HepG2 (cell line): ENCODE measurements around the gene TNNT1. TPM values are rescaled to one million over a fixed set of nuclear protein-coding genes. Genes with fewer than 3 reads are reported as not detected.
A peak's percentile ranks its signal among the peaks of the same experiment; 100 is the strongest.

Experiments used
- ATAC-seq: fragments of 200-7000 bp; cut with Tn5 transposase; 3 replicates; pipeline ENCODE4 v1.9.1; 2020; ENCODE audit warnings: mild to moderate bottlenecking, moderate library complexity
- Bru-seq: library from RNA; stranded (reverse); fragments of 400-500 nt; gene quantifications from one replicate; lab custom pipeline; 2021; lab: Mats Ljungman, UMichigan
- BruChase-seq, 2 experiments: library from RNA; stranded (reverse); fragments of 400-500 nt; gene quantifications; one replicate each; lab custom pipeline; 2021; lab: Mats Ljungman, UMichigan
- BruUV-seq: library from RNA; stranded (reverse); fragments of 400-500 nt; replicated peaks from 2 replicates; lab custom pipeline; 2021; lab: Mats Ljungman, UMichigan
- CTCF ChIA-PET: fragments of 300-600 bp; formaldehyde crosslinking; extraction: SDS; loops from one replicate; lab custom pipeline; 2021; ENCODE audit warnings: low total read pairs, inconsistent platforms, low intra/inter-chr PET ratio; lab: Yijun Ruan, JAX
- POLR2A ChIA-PET: fragments of 350-600 bp; sonication (Branson Sonifier 250); formaldehyde crosslinking; loops from one replicate; lab custom pipeline; 2020; ENCODE audit warnings: antibody characterized with exemption, inconsistent platforms; lab: Yijun Ruan, JAX
- DNase-seq: peaks from one replicate; pipeline ENCODE4 v3.0.0-alpha.2; 2015; ENCODE audit warnings: low spot score
- FAIRE-seq: peaks from 3 replicates; lab custom pipeline; 2011; peaks lifted over from hg19 to GRCh38; lab: Jason Lieb, UNC
- H2AFZ ChIP-seq: one replicate; pipeline ENCODE4 v1.6.1; 2011; ENCODE audit warnings: low read length, inconsistent platforms
- H3K27ac ChIP-seq: fragments of 300-600 bp; 3 replicates; pipeline ENCODE4 v1.8.0; 2011; ENCODE audit warnings: mixed run types, mild to moderate bottlenecking, mixed read lengths, low read length, inconsistent platforms; ENCODE audit not compliant: insufficient read depth; ENCODE audit errors: extremely low read length
- H3K27me3 ChIP-seq, 2 experiments: fragments of 200-600 bp in 1 of 2; 2 replicates in 1 of 2; 3 replicates in 1 of 2; pipeline versions ENCODE4 v1.6.0 to v1.8.0; 2011; ENCODE audit warnings: low read length in 2 of 2, mild to moderate bottlenecking in 2 of 2, moderate library complexity in 2 of 2, inconsistent platforms in 1 of 2; ENCODE audit not compliant: insufficient read depth in 2 of 2, control insufficient read depth in 1 of 2
- H3K36me3 ChIP-seq, 2 experiments: fragments of 200-600 bp in 1 of 2; replicated peaks in 1 of 2; 2 replicates in 1 of 2; 3 replicates in 1 of 2; pipeline versions ENCODE4 v1.5.1 to v1.8.0; 2011; ENCODE audit warnings: low read length in 2 of 2, inconsistent platforms in 1 of 2; ENCODE audit not compliant: insufficient read depth in 2 of 2, control insufficient read depth in 1 of 2
- H3K4me1 ChIP-seq: 2 replicates; pipeline ENCODE4 v1.5.1; 2012; ENCODE audit warnings: low read length, inconsistent platforms; ENCODE audit not compliant: insufficient read depth
- H3K4me2 ChIP-seq: 2 replicates; pipeline ENCODE4 v1.6.0; 2011; ENCODE audit warnings: low read depth, low read length, inconsistent platforms
- H3K4me3 ChIP-seq, 3 experiments: fragments of 200-600 bp in 1 of 3; sonication (generic), shearing (Covaris generic) in 1 of 3; replicated peaks in 1 of 3; 2 replicates each; pipeline ENCODE4 v1.5.1; 2011 to 2016; ENCODE audit warnings: low read length in 3 of 3, inconsistent platforms in 2 of 3, low read depth in 2 of 3, mild to moderate bottlenecking in 2 of 3, control low read depth in 1 of 3, mixed read lengths in 1 of 3; ENCODE audit not compliant: insufficient read depth in 1 of 3
- H3K79me2 ChIP-seq: one replicate; pipeline ENCODE4 v1.6.1; 2011; ENCODE audit warnings: low read length, inconsistent platforms; ENCODE audit not compliant: insufficient read depth
- H3K9ac ChIP-seq: 2 replicates; pipeline ENCODE4 v1.6.0; 2011; ENCODE audit warnings: mild to moderate bottlenecking, low read depth, low read length, inconsistent platforms; ENCODE audit not compliant: insufficient read depth
- H3K9me3 ChIP-seq: 2 replicates; pipeline ENCODE4 v1.5.1; 2012; ENCODE audit warnings: mild to moderate bottlenecking, low read length
- H4K20me1 ChIP-seq: 2 replicates; pipeline ENCODE4 v1.6.0; 2011; ENCODE audit warnings: inconsistent platforms, mild to moderate bottlenecking, low read length, moderate library complexity; ENCODE audit not compliant: insufficient read depth
- DMAP1 ChIP-seq: IDR thresholded peaks from 2 replicates; pipeline ENCODE4 v1.6.1; 2016
- GABPB1 ChIP-seq: IDR thresholded peaks from 2 replicates; pipeline ENCODE4 v1.6.1; 2016; ENCODE audit warnings: mild to moderate bottlenecking, missing genetic modification reagents, moderate library complexity, missing compliant biosample characterization
- YY1 ChIP-seq: IDR thresholded peaks from 2 replicates; pipeline ENCODE4 v1.6.1; 2011; ENCODE audit warnings: low read length, low read depth, moderate library complexity, mild to moderate bottlenecking; ENCODE audit not compliant: insufficient read depth, insufficient replicate concordance
- ZBTB7A ChIP-seq: sonication (generic); formaldehyde crosslinking; IDR thresholded peaks from 2 replicates; pipeline ENCODE4 v1.8.0; 2022; ENCODE audit warnings: mild to moderate bottlenecking, missing genetic modification reagents
- ZKSCAN1 ChIP-seq: fragments of 150-350 bp; IDR thresholded peaks from 2 replicates; pipeline ENCODE4 v1.6.1; 2014; ENCODE audit warnings: low read length
- ZNF326 ChIP-seq: sonication (generic); formaldehyde crosslinking; IDR thresholded peaks from 2 replicates; pipeline ENCODE4 v1.4.0; 2020; ENCODE audit warnings: missing genetic modification reagents, borderline replicate concordance
- ZNF75D ChIP-seq: sonication (generic); formaldehyde crosslinking; IDR thresholded peaks from 2 replicates; pipeline ENCODE4 v1.8.1; 2023; ENCODE audit warnings: missing genetic modification reagents, mild to moderate bottlenecking, borderline replicate concordance
- WGBS: methylation state at CpG from one replicate; pipeline ENCODE4 v1.1.6; 2017; ENCODE audit warnings: low lambda C conversion rate; 5-methylcytosine and 5-hydroxymethylcytosine counted together
- in situ Hi-C: cut with HindIII; loops from 2 replicates; pipeline ENCODE4 v1.10.0; 2017; ENCODE audit warnings: low pct_unique_long_range_greater_than_20kb; ENCODE audit not compliant: extremely low pct_ligation_motif_present
- intact Hi-C: fragments of 100-400 bp; cut with micrococcal nuclease; formaldehyde crosslinking; loops from one replicate; pipeline ENCODE4 v1.10.0; 2022; ENCODE audit not compliant: unreplicated experiment
- long read RNA-seq, 2 experiments: library from RNA in 1 of 2; library from polyadenylated mRNA in 1 of 2; stranded (forward) in 1 of 2; unstranded in 1 of 2; transcript quantifications; one replicate each; pipeline ENCODE4 v2.0.0, GENCODE V29; 2019 to 2022
- polyA minus RNA-seq, 3 experiments: library from RNA; depleted of rRNA, polyadenylated mRNA; stranded (reverse); fragments of >200 nt; gene quantifications; 2 replicates each; pipeline ENCODE4 v1.2.3, GENCODE V29; 2011; ENCODE audit warnings: low replicate concordance in 1 of 3
- polyA plus RNA-seq, 8 experiments: library from polyadenylated mRNA; depleted of rRNA in 3 of 8; stranded (reverse) in 7 of 8; unstranded in 1 of 8; fragments of >200 nt; fragmentation: Illumina TruSeq in 4 of 8; extraction: Trizol in 4 of 8; gene quantifications; 2 replicates each; pipeline versions ENCODE4 v1.2.1 to v1.2.3, GENCODE V29; 2011 to 2016; ENCODE audit warnings: low read depth in 4 of 8, missing spikeins in 1 of 8, mixed read lengths in 1 of 8; ENCODE audit not compliant: insufficient read depth in 1 of 8
- total RNA-seq, 5 experiments: library from RNA; depleted of rRNA; stranded (reverse); fragments of >200 nt; fragmentation: Illumina TruSeq; extraction: Trizol; gene quantifications; 2 replicates each; pipeline ENCODE4 v1.2.3, GENCODE V29; 2016; ENCODE audit warnings: low read depth in 1 of 5
- TF ChIP-seq, protein P1 (sequence below): sonication (generic); formaldehyde crosslinking; IDR thresholded peaks from 2 replicates; pipeline ENCODE4 v1.4.0; 2020; ENCODE audit warnings: missing genetic modification reagents

TNNT1 gene, protein sequence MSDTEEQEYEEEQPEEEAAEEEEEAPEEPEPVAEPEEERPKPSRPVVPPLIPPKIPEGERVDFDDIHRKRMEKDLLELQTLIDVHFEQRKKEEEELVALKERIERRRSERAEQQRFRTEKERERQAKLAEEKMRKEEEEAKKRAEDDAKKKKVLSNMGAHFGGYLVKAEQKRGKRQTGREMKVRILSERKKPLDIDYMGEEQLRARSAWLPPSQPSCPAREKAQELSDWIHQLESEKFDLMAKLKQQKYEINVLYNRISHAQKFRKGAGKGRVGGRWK
- total RNA-seq (2016; rRNA removed; fragmentation: Illumina TruSeq; extraction: Trizol): 1.3 and 1.4 TPM in 2 replicates
- 0.91 and 3.3 TPM in 2 replicates for total RNA-seq (2016; cell fraction: cytosol; rRNA removed; fragmentation: Illumina TruSeq; extraction: Trizol; ENCODE audit: low read depth)
- total RNA-seq (2016; cell fraction: insoluble cytoplasmic fraction; rRNA removed; fragmentation: Illumina TruSeq; extraction: Trizol): 1.3 and 1.5 TPM in 2 replicates
- total RNA-seq (2016; cell fraction: membrane; rRNA removed; fragmentation: Illumina TruSeq; extraction: Trizol): 3.2 and 3.6 TPM in 2 replicates
- total RNA-seq (2016; cell fraction: nucleus; rRNA removed; fragmentation: Illumina TruSeq; extraction: Trizol): 0.99 and 1.1 TPM in 2 replicates
- 1.3 and 2.4 TPM in 2 replicates for polyA plus RNA-seq (2011; rRNA removed)
- polyA plus RNA-seq (2011; cell fraction: cytosol; rRNA removed): 2.1 and 2.2 TPM in 2 replicates
- 1.6 and 1.8 TPM in 2 replicates for polyA plus RNA-seq (2011; cell fraction: nucleus; rRNA removed)
- 1.8 and 3.8 TPM in 2 replicates for polyA plus RNA-seq (2012)
- 3.1 and 3.6 TPM in 2 replicates for polyA plus RNA-seq (2016; cell fraction: cytosol; fragmentation: Illumina TruSeq; extraction: Trizol; ENCODE audit: low read depth)
- 0.81 and 1.7 TPM in 2 replicates for polyA plus RNA-seq (2016; cell fraction: insoluble cytoplasmic fraction; fragmentation: Illumina TruSeq; extraction: Trizol; ENCODE audit: low read depth)
- polyA plus RNA-seq (2016; cell fraction: membrane; fragmentation: Illumina TruSeq; extraction: Trizol; ENCODE audit: low read depth): 2.3 and 3.5 TPM in 2 replicates
- polyA plus RNA-seq (2016; cell fraction: nucleus; fragmentation: Illumina TruSeq; extraction: Trizol; ENCODE audit: insufficient read depth, low read depth): 1.7 and 2.1 TPM in 2 replicates
- 0.64 and 6.2 TPM in 2 replicates for polyA minus RNA-seq (2011; rRNA and poly(A)+ RNA removed; ENCODE audit: low replicate concordance)
- polyA minus RNA-seq (2011; cell fraction: cytosol; rRNA and poly(A)+ RNA removed): 2.5 TPM in 1 of 2 replicates, not detected in the other
- 1.0 TPM in 1 of 2 replicates, not detected in the other for polyA minus RNA-seq (2011; cell fraction: nucleus; rRNA and poly(A)+ RNA removed)
- Bru-seq, nascent RNA: percentile 9 among the genes with signal in this experiment
- percentile 14 among the genes with signal in this experiment for BruChase-seq, experiment 1, labeled RNA remaining after a 6-hour chase
- percentile 17 among the genes with signal in this experiment for BruChase-seq, experiment 2, labeled RNA remaining after a 2-hour chase
- long read RNA-seq, experiment 1, partial matches to known transcripts: 1 of 2 reads
- long read RNA-seq, experiment 1, other reads (novel, unspliced or antisense): 1 of 2 reads
- long read RNA-seq, experiment 2, partial matches to known transcripts: 0 of 2 reads
- long read RNA-seq, experiment 2, other reads (novel, unspliced or antisense): 0 of 2 reads

DNA sequence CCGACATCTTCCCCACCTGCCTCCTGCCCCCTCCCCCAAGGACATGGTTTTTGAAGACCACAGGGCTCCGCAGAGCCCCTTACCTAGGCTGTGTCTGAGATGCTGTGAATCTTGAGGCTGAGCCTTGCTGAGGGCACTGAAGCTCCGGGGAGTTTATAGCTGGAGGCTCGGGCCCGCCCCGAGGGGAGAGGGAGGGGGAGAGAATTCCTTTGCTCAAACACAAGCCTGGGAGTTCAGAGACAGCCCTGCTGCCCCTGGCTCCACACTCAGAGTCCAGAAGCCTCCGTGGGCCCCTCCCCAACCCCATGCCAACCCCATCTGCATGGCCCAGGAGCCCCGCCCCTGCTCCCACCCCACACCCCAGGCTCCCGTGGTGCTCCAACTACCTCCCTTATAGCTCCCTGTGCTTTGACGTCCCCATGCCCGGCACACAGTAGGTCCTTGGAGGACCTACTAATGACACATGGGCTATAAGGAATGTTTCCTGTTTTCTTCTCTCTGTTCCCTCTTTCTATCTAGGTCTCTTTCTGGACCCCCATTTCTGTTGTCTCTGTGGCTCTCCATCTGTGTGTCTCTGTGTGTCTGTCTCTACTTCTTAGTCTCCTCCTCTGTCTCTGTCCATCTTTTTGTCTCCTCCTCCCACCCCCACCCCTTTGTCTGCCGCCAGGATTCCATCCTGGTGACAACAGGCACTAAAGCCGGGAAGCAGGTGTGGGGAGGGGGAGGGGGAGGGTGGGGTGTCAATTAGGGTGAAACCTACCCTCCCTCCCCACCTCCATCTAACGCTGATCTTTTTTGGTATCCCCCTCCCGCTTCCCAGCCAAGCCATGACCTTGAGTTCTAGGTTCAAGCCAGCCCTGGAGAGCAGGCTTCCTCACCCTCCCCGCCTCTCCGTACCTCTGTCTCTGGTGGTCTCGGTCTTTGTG lies at the start of gene TNNT1:
Gene TNNT1, minus strand, starts transcription at position 129 of the 926 bp plus-strand sequence. CDS start 2,049 bp downstream, outside the sequence.
- no peak for TF ChIP-seq YY1
- TF ChIP-seq GABPB1: no peak
- no peak for TF ChIP-seq DMAP1 (CRISPR knock-in tag)
- TF ChIP-seq ZNF75D: no peak
- TF ChIP-seq ZBTB7A (CRISPR knock-in tag): no peak
- TF ChIP-seq ZNF326 (CRISPR knock-in tag): no peak
- TF ChIP-seq, protein P1, sequence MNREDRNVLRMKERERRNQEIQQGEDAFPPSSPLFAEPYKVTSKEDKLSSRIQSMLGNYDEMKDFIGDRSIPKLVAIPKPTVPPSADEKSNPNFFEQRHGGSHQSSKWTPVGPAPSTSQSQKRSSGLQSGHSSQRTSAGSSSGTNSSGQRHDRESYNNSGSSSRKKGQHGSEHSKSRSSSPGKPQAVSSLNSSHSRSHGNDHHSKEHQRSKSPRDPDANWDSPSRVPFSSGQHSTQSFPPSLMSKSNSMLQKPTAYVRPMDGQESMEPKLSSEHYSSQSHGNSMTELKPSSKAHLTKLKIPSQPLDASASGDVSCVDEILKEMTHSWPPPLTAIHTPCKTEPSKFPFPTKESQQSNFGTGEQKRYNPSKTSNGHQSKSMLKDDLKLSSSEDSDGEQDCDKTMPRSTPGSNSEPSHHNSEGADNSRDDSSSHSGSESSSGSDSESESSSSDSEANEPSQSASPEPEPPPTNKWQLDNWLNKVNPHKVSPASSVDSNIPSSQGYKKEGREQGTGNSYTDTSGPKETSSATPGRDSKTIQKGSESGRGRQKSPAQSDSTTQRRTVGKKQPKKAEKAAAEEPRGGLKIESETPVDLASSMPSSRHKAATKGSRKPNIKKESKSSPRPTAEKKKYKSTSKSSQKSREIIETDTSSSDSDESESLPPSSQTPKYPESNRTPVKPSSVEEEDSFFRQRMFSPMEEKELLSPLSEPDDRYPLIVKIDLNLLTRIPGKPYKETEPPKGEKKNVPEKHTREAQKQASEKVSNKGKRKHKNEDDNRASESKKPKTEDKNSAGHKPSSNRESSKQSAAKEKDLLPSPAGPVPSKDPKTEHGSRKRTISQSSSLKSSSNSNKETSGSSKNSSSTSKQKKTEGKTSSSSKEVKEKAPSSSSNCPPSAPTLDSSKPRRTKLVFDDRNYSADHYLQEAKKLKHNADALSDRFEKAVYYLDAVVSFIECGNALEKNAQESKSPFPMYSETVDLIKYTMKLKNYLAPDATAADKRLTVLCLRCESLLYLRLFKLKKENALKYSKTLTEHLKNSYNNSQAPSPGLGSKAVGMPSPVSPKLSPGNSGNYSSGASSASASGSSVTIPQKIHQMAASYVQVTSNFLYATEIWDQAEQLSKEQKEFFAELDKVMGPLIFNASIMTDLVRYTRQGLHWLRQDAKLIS: no peak
- peak; percentile 92 for TF ChIP-seq ZKSCAN1
- TF ChIP-seq, all 625 proteins: peak for 1
- H3K36me3 ChIP-seq: no peaks in the 10 kb centered on the region
- POLR2A ChIA-PET: no interaction called here
- FAIRE-seq (no peak), ATAC-seq (no peak), DNase-seq (no peak)
- in situ Hi-C loops: loop anchor here (5.0 kb wide), 1 partner anchor 258 kb away; the partner anchor contains the start of gene UBE2S
- H2AFZ ChIP-seq: no peak within 1 kb of the TSS
- no peaks in the 10 kb centered on the region for H4K20me1 ChIP-seq
- no peak within 1 kb of the TSS for H3K9ac ChIP-seq
- CTCF ChIA-PET: no interaction called here
- no peak within 1 kb of the TSS for H3K4me2 ChIP-seq
- no peak within 1 kb of the TSS for H3K27ac ChIP-seq
- peaks cover 8% of the 10 kb centered on the region for H3K9me3 ChIP-seq
- no peak within 1 kb of the TSS for H3K4me3 ChIP-seq
- no peaks in the 10 kb centered on the region for H3K79me2 ChIP-seq
- intact Hi-C loops: no loop called here
- BruUV-seq: no TSS peak
- H3K27me3 ChIP-seq: peaks cover 0 to 12% of the 10 kb centered on the region in 2 experiments; a peak in 1 of 5 replicates
- H3K4me1 ChIP-seq: peaks cover 13% of the 10 kb centered on the region; the same call in 1 of the 2 replicates
- WGBS: 14% methylated on average over 17 of the region's 18 CpGs
